ENCODE measurements around the gene DEPP1.

Gene DEPP1

GRCh38 chr10:44948642-44949041 lies 30.0 kb downstream of the DEPP1 start:
- no peak for DNase-seq (ENCODE audit: extremely low read depth, low read depth)

DNA sequence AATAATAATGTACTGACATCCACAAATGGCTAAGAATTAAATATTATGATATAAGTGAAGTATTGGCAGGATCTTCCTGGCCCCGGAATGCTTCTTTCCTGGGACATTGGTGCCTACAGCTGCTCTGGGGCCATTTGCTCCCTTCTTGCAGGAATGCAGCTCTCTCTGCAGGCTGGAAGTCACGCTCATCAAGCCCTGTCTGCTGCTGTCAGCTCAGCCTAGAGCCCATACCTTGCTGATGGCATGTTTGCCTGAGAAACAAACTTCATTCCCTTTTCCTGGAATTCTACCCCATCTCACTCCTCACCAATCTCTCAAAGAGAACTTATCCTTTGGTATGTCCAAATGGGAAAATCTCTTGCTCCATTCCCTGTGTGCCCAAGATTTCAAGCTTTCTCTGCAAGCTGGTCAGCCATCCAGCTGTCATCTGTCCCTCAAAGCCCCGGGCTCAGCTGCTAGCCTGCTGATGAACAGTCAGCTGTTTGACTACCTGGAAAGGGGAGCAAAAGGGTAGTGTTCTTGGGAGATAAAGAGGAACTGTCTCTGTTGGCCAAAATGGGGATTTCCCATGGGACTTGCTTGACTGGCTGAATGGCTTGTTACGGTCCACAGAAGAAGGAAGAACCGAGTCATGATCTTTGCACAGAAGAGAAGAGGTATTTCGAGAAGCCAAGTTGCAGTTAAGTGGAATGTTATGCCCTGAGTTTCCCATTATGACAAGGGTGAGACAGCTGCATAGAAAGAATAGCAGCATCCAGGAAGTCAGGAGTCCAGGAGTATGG lies 31.0 kb downstream of the DEPP1 start:
- TF ChIP-seq, protein P1, sequence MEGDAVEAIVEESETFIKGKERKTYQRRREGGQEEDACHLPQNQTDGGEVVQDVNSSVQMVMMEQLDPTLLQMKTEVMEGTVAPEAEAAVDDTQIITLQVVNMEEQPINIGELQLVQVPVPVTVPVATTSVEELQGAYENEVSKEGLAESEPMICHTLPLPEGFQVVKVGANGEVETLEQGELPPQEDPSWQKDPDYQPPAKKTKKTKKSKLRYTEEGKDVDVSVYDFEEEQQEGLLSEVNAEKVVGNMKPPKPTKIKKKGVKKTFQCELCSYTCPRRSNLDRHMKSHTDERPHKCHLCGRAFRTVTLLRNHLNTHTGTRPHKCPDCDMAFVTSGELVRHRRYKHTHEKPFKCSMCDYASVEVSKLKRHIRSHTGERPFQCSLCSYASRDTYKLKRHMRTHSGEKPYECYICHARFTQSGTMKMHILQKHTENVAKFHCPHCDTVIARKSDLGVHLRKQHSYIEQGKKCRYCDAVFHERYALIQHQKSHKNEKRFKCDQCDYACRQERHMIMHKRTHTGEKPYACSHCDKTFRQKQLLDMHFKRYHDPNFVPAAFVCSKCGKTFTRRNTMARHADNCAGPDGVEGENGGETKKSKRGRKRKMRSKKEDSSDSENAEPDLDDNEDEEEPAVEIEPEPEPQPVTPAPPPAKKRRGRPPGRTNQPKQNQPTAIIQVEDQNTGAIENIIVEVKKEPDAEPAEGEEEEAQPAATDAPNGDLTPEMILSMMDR (IDR thresholded peaks at IDR 0.05; ENCODE audit: low read depth, low read length), result no peak
- no peak for DNase-seq (ENCODE audit: extremely low read depth, low read depth)

More at GRCh38 chr10:44948642-44949041, 30.0 kb downstream of the DEPP1 start:
- TF ChIP-seq, protein P1 (IDR thresholded peaks at IDR 0.05; ENCODE audit: low read depth, low read length), result no peak

DNA sequence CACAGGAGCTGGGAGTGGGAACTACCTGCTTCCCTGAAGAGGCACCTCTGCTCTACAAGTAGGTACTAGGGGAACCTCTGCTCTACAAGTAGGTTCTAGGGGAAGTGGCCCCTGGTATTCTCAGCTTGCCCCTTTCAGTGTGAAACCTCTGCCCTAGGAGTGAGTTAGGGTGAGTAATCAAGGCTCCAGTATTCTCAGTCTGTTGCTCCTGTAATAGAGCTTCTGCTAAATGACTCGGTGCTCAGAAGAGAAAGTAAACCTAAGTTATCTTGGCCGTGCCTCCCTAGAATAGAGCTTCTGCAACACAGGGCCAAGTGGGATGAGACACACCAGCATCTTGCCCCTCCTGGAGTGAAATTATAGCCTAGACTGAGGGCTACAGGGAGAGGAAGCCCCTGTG lies 32.4 kb downstream of the DEPP1 start:
- DNase-seq (ENCODE audit: extremely low read depth, low read depth), result no peak
- TF ChIP-seq, protein P1 (IDR thresholded peaks at IDR 0.05; ENCODE audit: low read depth, low read length), result no peak

- DNase-seq (ENCODE audit: extremely low read depth, low read depth), result no peak
- TF ChIP-seq, protein P1 (IDR thresholded peaks at IDR 0.05; ENCODE audit: low read depth, low read length), result no peak
These were observed 34.3 kb downstream of the DEPP1 start for GRCh38 chr10:44944354-44944753.

DNA sequence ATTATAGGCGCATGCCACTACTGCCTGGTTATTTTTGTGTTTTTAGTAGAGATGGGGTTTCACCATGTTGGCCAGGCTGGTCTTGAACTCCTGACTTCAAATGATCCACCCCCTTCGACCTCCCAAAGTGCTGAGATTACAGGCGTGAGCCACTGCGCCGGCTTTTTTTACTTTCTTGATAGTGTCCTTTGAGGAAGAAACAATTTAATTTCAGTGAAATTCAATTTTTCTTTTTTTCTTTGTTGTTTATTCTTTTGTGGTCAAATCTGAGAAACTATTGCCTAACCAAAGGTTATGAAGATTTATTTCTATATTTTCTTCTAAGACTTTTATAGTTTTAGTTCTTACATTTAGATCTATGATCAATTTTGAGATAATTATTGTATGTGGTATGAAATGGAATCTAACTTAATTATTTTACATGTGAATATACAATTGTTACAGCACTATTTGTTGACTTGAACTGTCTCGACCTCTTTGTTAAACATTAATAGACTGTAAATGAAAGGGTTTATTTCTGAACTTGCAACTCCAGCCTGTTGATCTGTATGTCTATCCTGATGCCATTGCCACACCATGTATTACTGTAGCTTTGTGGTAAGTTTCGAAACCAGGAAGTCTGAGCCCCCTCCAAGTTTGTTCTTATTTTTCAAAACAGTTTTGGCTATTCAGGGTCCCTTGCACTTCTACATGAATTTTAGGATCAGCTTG lies 38.8 kb downstream of the DEPP1 start:
- TF ChIP-seq, protein P1 (IDR thresholded peaks at IDR 0.05; ENCODE audit: low read depth, low read length), result no peak
- DNase-seq (ENCODE audit: extremely low read depth, low read depth), result no peak

GRCh38 chr10:44938956-44939355 lies 39.7 kb downstream of the DEPP1 start:
- TF ChIP-seq, protein P1 (IDR thresholded peaks at IDR 0.05; ENCODE audit: low read depth, low read length), result no peak
- no peak for DNase-seq (ENCODE audit: extremely low read depth, low read depth)

Measured in AG09319 (cell line).